Esophagus muscularis mucosa (tissue), 4 donors: ENCODE measurements around the gene CKS2. TPM values are rescaled to one million over a fixed set of nuclear protein-coding genes. Genes with fewer than 3 reads are reported as not detected.

Source experiments
- DNase-seq: peaks from one replicate; pipeline ENCODE4 v3.0.0-alpha.2; 2017; ENCODE audit errors: extremely low spot score
- H3K27ac ChIP-seq, 4 donors: fragments of 200-600 bp; sonication (generic); replicated peaks in 1 of 4; 1 replicate in 3 of 4; 2 replicates in 1 of 4; pipeline ENCODE4 v1.5.1; 2016 to 2019; ENCODE audit warnings: mild to moderate bottlenecking in 1 of 4
- H3K27me3 ChIP-seq, 4 donors: fragments of 200-600 bp; sonication (generic); one replicate each; pipeline versions ENCODE4 v1.5.1 to v1.6.0; 2016 to 2019
- H3K36me3 ChIP-seq, 4 donors: fragments of 200-600 bp; sonication (generic); one replicate each; pipeline ENCODE4 v1.5.1; 2016 to 2019
- H3K4me1 ChIP-seq, 4 donors: fragments of 200-600 bp; sonication (generic); one replicate each; pipeline ENCODE4 v1.5.1; 2016 to 2019
- H3K4me3 ChIP-seq, 4 donors: fragments of 200-600 bp; sonication (generic); 1 replicate in 2 of 4; 2 replicates in 2 of 4; pipeline ENCODE4 v1.5.1; 2016 to 2019; ENCODE audit warnings: mild to moderate bottlenecking in 4 of 4, moderate library complexity in 1 of 4
- H3K9me3 ChIP-seq, 4 donors: fragments of 200-600 bp; sonication (generic); 1 replicate in 3 of 4; 2 replicates in 1 of 4; pipeline ENCODE4 v1.5.1; 2016 to 2019
- EP300 ChIP-seq: sonication (generic); formaldehyde crosslinking; IDR thresholded peaks from one replicate; pipeline ENCODE4 v1.6.1; 2017; ENCODE audit warnings: antibody characterized with exemption
- POLR2A ChIP-seq: fragments of 450-650 bp; IDR thresholded peaks from one replicate; pipeline ENCODE4 v1.6.1; 2017; ENCODE audit warnings: antibody characterized with exemption, moderate library complexity, mild to moderate bottlenecking, low read depth
- POLR2AphosphoS5 ChIP-seq, 2 donors: sonication (generic); formaldehyde crosslinking; IDR thresholded peaks; one replicate each; pipeline ENCODE4 v1.6.1; 2017; ENCODE audit warnings: antibody characterized with exemption in 2 of 2
- WGBS: methylation state at CpG from one replicate; pipeline ENCODE4 v1.1.5; 2018; 5-methylcytosine and 5-hydroxymethylcytosine counted together
- intact Hi-C: fragments of 100-400 bp; cut with DNase I; formaldehyde crosslinking; loops from one replicate; pipeline ENCODE4 v1.15.1; 2023
- total RNA-seq, 4 donors: library from RNA; depleted of rRNA; stranded (reverse); fragments of >200 nt; gene quantifications; one replicate each; pipeline versions ENCODE4 v1.1.0 to v1.2.1, GENCODE V29; 2016
- TF ChIP-seq, protein P1 (sequence below), 3 experiments: fragments of 200-600 bp in 2 of 3; fragments of 450-650 bp in 1 of 3; sonication (generic) in 2 of 3; IDR thresholded peaks; one replicate each; pipeline ENCODE4 v1.5.1; 2017 to 2019; ENCODE audit warnings: antibody characterized with exemption in 3 of 3, mild to moderate bottlenecking in 2 of 3, moderate library complexity in 1 of 3

The CKS2 gene
- total RNA-seq, 4 donors from 2014 or later: 2.0 to 10.3 (median 6.0) TPM

DNA sequence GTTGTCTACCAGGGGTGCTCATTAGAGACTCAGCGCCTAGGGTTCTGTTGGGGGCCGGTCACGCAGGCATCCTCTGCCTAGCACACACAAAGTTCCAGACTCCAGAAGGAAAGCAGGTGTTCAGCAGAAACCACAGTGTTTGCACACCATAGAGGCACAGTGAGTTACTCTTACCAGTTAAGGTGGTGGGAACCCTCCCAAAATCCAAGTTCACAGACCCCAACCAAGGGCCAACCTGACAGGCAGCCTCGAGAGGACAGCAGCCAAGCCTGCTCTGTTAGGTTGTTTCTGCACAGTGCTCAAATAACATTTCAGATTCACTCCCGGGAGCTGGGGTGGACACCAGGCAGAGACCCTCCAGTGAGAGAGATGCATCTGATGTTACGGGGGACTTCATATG, 43.5 kb downstream of the CKS2 start:
- Histone ChIP-seq H3K27me3 (no peaks in the 10 kb centered on the region), H3K4me1 (peaks cover under 1 to 11% (median 7%) of the 10 kb centered on the region in 4 donors), H3K4me3 (no peak overlapping the region), H3K9me3 (no peaks in the 10 kb centered on the region), H3K27ac (no peak overlapping the region), H3K36me3 (peaks cover 68 to 99% (median 93%) of the 10 kb centered on the region in 4 donors)
- 95% methylated on average over 4 of the region's 6 CpGs for WGBS
- no peak for TF ChIP-seq POLR2AphosphoS5 (IDR thresholded peaks at IDR 0.05)
- no peak for TF ChIP-seq POLR2A
- TF ChIP-seq, protein P1, sequence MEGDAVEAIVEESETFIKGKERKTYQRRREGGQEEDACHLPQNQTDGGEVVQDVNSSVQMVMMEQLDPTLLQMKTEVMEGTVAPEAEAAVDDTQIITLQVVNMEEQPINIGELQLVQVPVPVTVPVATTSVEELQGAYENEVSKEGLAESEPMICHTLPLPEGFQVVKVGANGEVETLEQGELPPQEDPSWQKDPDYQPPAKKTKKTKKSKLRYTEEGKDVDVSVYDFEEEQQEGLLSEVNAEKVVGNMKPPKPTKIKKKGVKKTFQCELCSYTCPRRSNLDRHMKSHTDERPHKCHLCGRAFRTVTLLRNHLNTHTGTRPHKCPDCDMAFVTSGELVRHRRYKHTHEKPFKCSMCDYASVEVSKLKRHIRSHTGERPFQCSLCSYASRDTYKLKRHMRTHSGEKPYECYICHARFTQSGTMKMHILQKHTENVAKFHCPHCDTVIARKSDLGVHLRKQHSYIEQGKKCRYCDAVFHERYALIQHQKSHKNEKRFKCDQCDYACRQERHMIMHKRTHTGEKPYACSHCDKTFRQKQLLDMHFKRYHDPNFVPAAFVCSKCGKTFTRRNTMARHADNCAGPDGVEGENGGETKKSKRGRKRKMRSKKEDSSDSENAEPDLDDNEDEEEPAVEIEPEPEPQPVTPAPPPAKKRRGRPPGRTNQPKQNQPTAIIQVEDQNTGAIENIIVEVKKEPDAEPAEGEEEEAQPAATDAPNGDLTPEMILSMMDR (IDR thresholded peaks at IDR 0.05): no peak
- TF ChIP-seq EP300: no peak
- peak; percentile 75 for DNase-seq
- intact Hi-C loops: no loop called here

- DNase-seq: no peak
- 100% methylated on average over 1 of the region's 2 CpGs for WGBS
- no peak for TF ChIP-seq POLR2AphosphoS5 (IDR thresholded peaks at IDR 0.05)
- TF ChIP-seq EP300: no peak
- no peak for TF ChIP-seq POLR2A
- TF ChIP-seq, protein P1 (IDR thresholded peaks at IDR 0.05): no peak
- intact Hi-C loops: no loop called here
- Histone ChIP-seq H3K27me3 (no peaks in the 10 kb centered on the region), H3K9me3 (no peaks in the 10 kb centered on the region), H3K4me3 (no peak overlapping the region), H3K27ac (no peak overlapping the region), H3K36me3 (peaks cover 63 to 99% (median 92%) of the 10 kb centered on the region in 4 donors), H3K4me1 (peaks cover 6 to 23% (median 13%) of the 10 kb centered on the region in 4 donors)
Measured at GRCh38 chr9:89356782-89357181, 45.8 kb downstream of the CKS2 start.

DNA sequence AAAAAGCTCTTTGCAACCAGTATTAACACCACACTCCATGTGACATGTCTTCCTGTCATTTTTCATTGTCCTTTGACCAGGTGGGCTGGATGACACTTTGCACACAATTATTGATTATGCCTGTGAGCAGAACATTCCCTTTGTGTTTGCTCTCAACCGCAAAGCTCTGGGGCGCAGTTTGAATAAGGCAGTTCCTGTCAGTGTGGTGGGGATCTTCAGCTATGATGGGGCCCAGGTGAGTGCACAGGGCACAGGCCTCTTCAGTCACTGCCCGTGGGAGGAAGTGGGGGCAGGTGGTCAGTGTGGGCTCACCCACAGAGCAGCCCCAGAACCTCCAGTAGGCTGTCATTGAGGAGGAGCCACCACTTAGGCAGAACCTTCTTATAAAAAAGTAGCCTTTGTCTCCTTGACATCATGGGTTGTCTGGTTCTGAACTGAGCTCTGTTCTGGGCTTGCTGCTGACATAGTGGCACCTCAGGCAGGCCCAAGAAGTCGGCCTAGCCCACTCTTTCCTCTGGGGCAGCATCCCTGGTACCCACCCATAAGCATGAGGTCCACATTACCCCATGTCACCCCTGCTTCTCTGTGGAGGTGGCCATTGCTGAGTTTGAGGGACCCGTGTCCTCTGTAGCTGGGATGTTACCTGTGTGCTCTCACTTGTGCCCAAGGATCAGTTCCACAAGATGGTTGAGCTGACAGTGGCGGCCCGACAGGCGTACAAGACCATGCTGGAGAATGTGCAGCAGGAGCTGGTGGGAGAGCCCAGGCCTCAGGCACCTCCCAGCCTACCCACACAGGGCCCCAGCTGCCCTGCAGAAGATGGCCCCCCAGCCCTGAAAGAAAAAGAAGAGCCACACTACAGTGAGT, 46.6 kb downstream of the CKS2 start:
- TF ChIP-seq, protein P1 (IDR thresholded peaks at IDR 0.05): no peak
- TF ChIP-seq POLR2AphosphoS5 (IDR thresholded peaks at IDR 0.05): no peak
- TF ChIP-seq POLR2A: no peak
- no peak for TF ChIP-seq EP300
- 97% methylated on average over 5 of the region's 8 CpGs for WGBS
- H3K36me3 ChIP-seq: peaks cover 61 to 99% (median 95%) of the 10 kb centered on the region in 4 donors
- H3K4me3 ChIP-seq: no peak overlapping the region
- no peak for DNase-seq
- intact Hi-C loops: no loop called here
- no peaks in the 10 kb centered on the region for H3K9me3 ChIP-seq
- H3K27ac ChIP-seq: no peak overlapping the region
- peaks cover 6 to 23% (median 13%) of the 10 kb centered on the region in 4 donors for H3K4me1 ChIP-seq
- no peaks in the 10 kb centered on the region for H3K27me3 ChIP-seq

GRCh38 chr9:89358376-89358916, 47.5 kb downstream of the CKS2 start:
- intact Hi-C loops: no loop called here

More at GRCh38 chr9:89358376-89358916, 47.5 kb downstream of the CKS2 start:
- no peak overlapping the region for H3K4me3 ChIP-seq
- 79% methylated on average over 3 of the region's 3 CpGs for WGBS
- no peak overlapping the region for H3K27ac ChIP-seq
- H3K36me3 ChIP-seq: peaks cover 61 to 96% (median 93%) of the 10 kb centered on the region in 4 donors
- H3K9me3 ChIP-seq: no peaks in the 10 kb centered on the region
- H3K4me1 ChIP-seq: peaks cover 6 to 18% (median 13%) of the 10 kb centered on the region in 4 donors
- no peak for DNase-seq
- H3K27me3 ChIP-seq: no peaks in the 10 kb centered on the region
- TF ChIP-seq, protein P1 (IDR thresholded peaks at IDR 0.05): no peak
- no peak for TF ChIP-seq POLR2A
- no peak for TF ChIP-seq POLR2AphosphoS5 (IDR thresholded peaks at IDR 0.05)
- TF ChIP-seq EP300: no peak
